ENCODE measurements around the gene HSPA14.
"Not testable (repeated sequence)": the region's sequence is repeated elsewhere in the genome, so short reads cannot be mapped to it uniquely, and the experiment has no call there.

HSPA14 gene

GRCh38 chr10:14837757-14838581 is at the start of gene HSPA14, which contains the start of the genes CDNF and MSANTD7:
Gene HSPA14, plus strand, starts transcription at chr10:14838306. Its CDS starts 97 bp downstream, at chr10:14838403.
Gene CDNF, minus strand, starts transcription at chr10:14838037. Its CDS starts 91 bp downstream, at chr10:14837946.
Gene MSANTD7, plus strand, starts transcription at chr10:14838306. Its CDS starts 3,979 bp downstream, at chr10:14842285.
- DNase-seq (ENCODE audit: low read depth), result peak; percentile 99

GRCh38 chr10:14798636-14799035 is 39.5 kb upstream of the HSPA14 start:
- DNase-seq (ENCODE audit: low read depth), result no peak

GRCh38 chr10:14800397-14800796 is 37.7 kb upstream of the HSPA14 start:
- DNase-seq (ENCODE audit: low read depth), result no peak

- DNase-seq (ENCODE audit: low read depth), result no peak
Measured at GRCh38 chr10:14801723-14802122, 36.4 kb upstream of the HSPA14 start.

GRCh38 chr10:14803827-14804226 is 34.3 kb upstream of the HSPA14 start:
- no peak for DNase-seq (ENCODE audit: low read depth)

GRCh38 chr10:14806318-14806717 is 31.8 kb upstream of the HSPA14 start:
- DNase-seq (ENCODE audit: low read depth), result no peak

- DNase-seq (ENCODE audit: low read depth), result no peak
Measured at GRCh38 chr10:14810969-14811953, 26.8 kb upstream of the HSPA14 start.

- DNase-seq (ENCODE audit: low read depth), result no peak
Measured at GRCh38 chr10:14812271-14812670, 25.8 kb upstream of the HSPA14 start.

- no peak for DNase-seq (ENCODE audit: low read depth)
Measured at GRCh38 chr10:14815681-14816080, 22.4 kb upstream of the HSPA14 start.

- not testable (repeated sequence) for DNase-seq (ENCODE audit: low read depth)
Measured at GRCh38 chr10:14816717-14817116, 21.4 kb upstream of the HSPA14 start.

- no peak for DNase-seq (ENCODE audit: low read depth)
Measured at GRCh38 chr10:14820010-14820774, 17.9 kb upstream of the HSPA14 start.

- DNase-seq (ENCODE audit: low read depth), result no peak
Measured at GRCh38 chr10:14820775-14821154, 17.3 kb upstream of the HSPA14 start.

- no peak for DNase-seq (ENCODE audit: low read depth)
Measured at GRCh38 chr10:14821635-14822375, 16.3 kb upstream of the HSPA14 start.

- peak; percentile 25 for DNase-seq (ENCODE audit: low read depth)
Measured at GRCh38 chr10:14822879-14823755, 15.0 kb upstream of the HSPA14 start.

- DNase-seq (ENCODE audit: low read depth), result no peak
Measured at GRCh38 chr10:14823966-14824365, 14.1 kb upstream of the HSPA14 start.

GRCh38 chr10:14826076-14826829 is 11.9 kb upstream of the HSPA14 start:
- no peak for DNase-seq (ENCODE audit: low read depth)

GRCh38 chr10:14833106-14833505 is 5.0 kb upstream of the HSPA14 start:
- no peak for DNase-seq (ENCODE audit: low read depth)

- no peak for DNase-seq (ENCODE audit: low read depth)
Measured at GRCh38 chr10:14836208-14836607, 1.9 kb upstream of the HSPA14 start.

GRCh38 chr10:14837003-14837756 is 926 bp upstream of the HSPA14 start:
- no peak for DNase-seq (ENCODE audit: low read depth)

Measured in stimulated activated CD8-positive, alpha-beta memory T cell treated with anti-CD3 and anti-CD28 coated beads, Interleukin-12 subunit alpha, Interleukin-12 subunit beta, amount 100 ng/mL, for 1 hour (primary cell).